ENCODE measurements around the gene FBN1.

FBN1 gene

GRCh38 chr15:48406266-48406891, 239.1 kb downstream of the FBN1 start:
- DNase-seq (ENCODE audit: extremely low spot score), result no peak
- POLR2A ChIA-PET, result no interaction called here
- CTCF ChIA-PET, result interaction anchor here (0.6 to 1.6 kb wide), 8 partner anchors 8 to 82 kb away, joined by 3 to 5 read pairs (median 3); no protein-coding TSS in a partner anchor
- TF ChIP-seq CTCF (IDR thresholded peaks at IDR 0.05; ENCODE audit: control extremely low read depth, extremely low read depth, low read depth, missing control alignments), result no peak

GRCh38 chr15:48402427-48403177, 242.9 kb downstream of the FBN1 start:
- no peak for DNase-seq (ENCODE audit: extremely low spot score)
- ChIA-PET CTCF (interaction anchor here (1.1 to 1.6 kb wide), 4 partner anchors 18 to 47 kb away, joined by 3 to 6 read pairs (median 4); no protein-coding TSS in a partner anchor), POLR2A (no interaction called here)
- TF ChIP-seq CTCF (IDR thresholded peaks at IDR 0.05; ENCODE audit: control extremely low read depth, extremely low read depth, low read depth, missing control alignments), result no peak

- ChIA-PET CTCF (interaction anchor here (1.0 kb wide), 1 partner anchor 13 kb away, joined by 3 read pairs; no protein-coding TSS in a partner anchor), POLR2A (interaction anchor here (0.6 kb wide), 1 partner anchor 46 kb away, joined by 3 read pairs; no protein-coding TSS in a partner anchor)
- TF ChIP-seq CTCF (IDR thresholded peaks at IDR 0.05; ENCODE audit: control extremely low read depth, extremely low read depth, low read depth, missing control alignments), result no peak
- no peak for DNase-seq (ENCODE audit: extremely low spot score)
Observed at GRCh38 chr15:48400086-48400485, 245.4 kb downstream of the FBN1 start.

- TF ChIP-seq CTCF (IDR thresholded peaks at IDR 0.05; ENCODE audit: control extremely low read depth, extremely low read depth, low read depth, missing control alignments), result no peak
- POLR2A ChIA-PET, result no interaction called here
- DNase-seq (ENCODE audit: extremely low spot score), result no peak
- CTCF ChIA-PET, result interaction anchor here (1.1 kb wide), 1 partner anchor 9 kb away, joined by 3 read pairs; no protein-coding TSS in a partner anchor
Observed at GRCh38 chr15:48397841-48398240, 247.7 kb downstream of the FBN1 start.

GRCh38 chr15:48396020-48396419, 249.5 kb downstream of the FBN1 start:
- DNase-seq (ENCODE audit: extremely low spot score), result no peak
- ChIA-PET POLR2A (interaction anchor here (0.5 kb wide), 1 partner anchor 362 kb away, joined by 5 read pairs; no protein-coding TSS in a partner anchor), CTCF (interaction anchor here (1.3 to 1.9 kb wide), 2 partner anchors 11 to 65 kb away, joined by 3 to 5 read pairs; no protein-coding TSS in a partner anchor)
- no peak for TF ChIP-seq CTCF (IDR thresholded peaks at IDR 0.05; ENCODE audit: control extremely low read depth, extremely low read depth, low read depth, missing control alignments)

- ChIA-PET POLR2A (interaction anchor here (0.5 kb wide), 1 partner anchor 363 kb away, joined by 5 read pairs; no protein-coding TSS in a partner anchor), CTCF (interaction anchor here (1.3 to 1.9 kb wide), 2 partner anchors 11 to 65 kb away, joined by 3 to 5 read pairs; no protein-coding TSS in a partner anchor)
- TF ChIP-seq CTCF (IDR thresholded peaks at IDR 0.05; ENCODE audit: control extremely low read depth, extremely low read depth, low read depth, missing control alignments), result no peak
- DNase-seq (ENCODE audit: extremely low spot score), result no peak
Observed at GRCh38 chr15:48395521-48396011, 249.9 kb downstream of the FBN1 start.

Measured in GM10248 (cell line).